GM19351 (cell line): ENCODE results near the gene MED27.

Experiments
- ATAC-seq: cut with Tn5 transposase; IDR thresholded peaks from one replicate; pipeline ENCODE4 v1.9.1; 2021; ENCODE audit warnings: mild to moderate bottlenecking, moderate library complexity; ENCODE audit not compliant: unreplicated experiment

The MED27 gene

GRCh38 chr9:131840751-131841702 lies 238.6 kb downstream of the MED27 start:
- ATAC-seq, result no peak

- ATAC-seq, result no peak
Measured at GRCh38 chr9:131840220-131840619, 239.4 kb downstream of the MED27 start.

- no peak for ATAC-seq
Measured at GRCh38 chr9:131839281-131840084, 240.2 kb downstream of the MED27 start.

- ATAC-seq, result no peak
Measured at GRCh38 chr9:131838530-131839280, 241.0 kb downstream of the MED27 start.

- no peak for ATAC-seq
Measured at GRCh38 chr9:131837836-131838235, 241.8 kb downstream of the MED27 start.

GRCh38 chr9:131837316-131837715 lies 242.4 kb downstream of the MED27 start:
- no peak for ATAC-seq

GRCh38 chr9:131836607-131837315 lies 242.9 kb downstream of the MED27 start:
- ATAC-seq, result no peak

GRCh38 chr9:131836021-131836420 lies 243.6 kb downstream of the MED27 start:
- ATAC-seq, result no peak

- no peak for ATAC-seq
Measured at GRCh38 chr9:131835151-131835910, 244.3 kb downstream of the MED27 start.

GRCh38 chr9:131834721-131835120 lies 244.9 kb downstream of the MED27 start:
- ATAC-seq, result no peak

- ATAC-seq, result no peak
Measured at GRCh38 chr9:131833906-131834305, 245.8 kb downstream of the MED27 start.

- no peak for ATAC-seq
Measured at GRCh38 chr9:131833083-131833482, 246.6 kb downstream of the MED27 start.

- no peak for ATAC-seq
Measured at GRCh38 chr9:131831380-131832165, 248.1 kb downstream of the MED27 start.

- no peak for ATAC-seq
Measured at GRCh38 chr9:131827821-131828369, 251.8 kb downstream of the MED27 start.

GRCh38 chr9:131826966-131827525 lies 252.6 kb downstream of the MED27 start:
- ATAC-seq, result no peak

GRCh38 chr9:131826053-131826452 lies 253.6 kb downstream of the MED27 start:
- ATAC-seq, result no peak

GRCh38 chr9:131824953-131825495 lies 254.6 kb downstream of the MED27 start:
- ATAC-seq, result no peak

- ATAC-seq, result no peak
Measured at GRCh38 chr9:131824155-131824594, 255.5 kb downstream of the MED27 start.
